ENCODE measurements around the gene PPP1R1B. TPM values are rescaled to one million over a fixed set of nuclear protein-coding genes. Genes with fewer than 3 reads are reported as not detected.

Gene PPP1R1B
- total RNA-seq, result not detected

GRCh38 chr17:39626171-39627046 lies at the start of gene PPP1R1B:
TSS of gene PPP1R1B (plus strand) at chr17:39626952. CDS start at chr17:39627393, 441 bp downstream.

GRCh38 chr17:39607851-39608130 lies 19.0 kb upstream of the PPP1R1B start, which contains the start of gene NEUROD2:
TSS of gene NEUROD2 (minus strand) at chr17:39607920. CDS start at chr17:39606599, 1,321 bp downstream.

GRCh38 chr17:39636927-39637736 lies 10.4 kb downstream of the PPP1R1B start, which contains the start of gene STARD3:
TSS of gene STARD3 (plus strand) at chr17:39637144. CDS start at chr17:39653532, 16,388 bp downstream.

GRCh38 chr17:39664581-39665561 lies 38.1 kb downstream of the PPP1R1B start, which contains the start of gene TCAP:
TSS of gene TCAP (plus strand) at chr17:39665349. CDS start at chr17:39665360, 11 bp downstream.

GRCh38 chr17:39667945-39668924 lies 41.5 kb downstream of the PPP1R1B start, which contains the start of gene PNMT:
TSS of gene PNMT (plus strand) at chr17:39668453. CDS start at chr17:39668476, 23 bp downstream.

Other genes with a start within 250 kb of the PPP1R1B start
- 10 to 100 TPM; 15.8 to 16.1 TPM for gene FBXL20, start 225.3 kb upstream of the PPP1R1B start, total RNA-seq
- gene MED1, start 175.7 kb upstream of the PPP1R1B start, total RNA-seq, result 10 to 100 TPM; 47.1 to 50.5 TPM
- gene CDK12, start 165.5 kb upstream of the PPP1R1B start, total RNA-seq, result 10 to 100 TPM; 77.1 to 78.3 TPM
- gene NEUROD2, start 19.0 kb upstream of the PPP1R1B start, total RNA-seq, result not detected
- 10 to 100 TPM; 69.1 to 71.9 TPM for gene STARD3, start 10.2 kb downstream of the PPP1R1B start, total RNA-seq
- 1 to 10 TPM; 1.7 to 2.0 TPM for gene TCAP, start 38.4 kb downstream of the PPP1R1B start, total RNA-seq
- gene PNMT, start 41.5 kb downstream of the PPP1R1B start, total RNA-seq, result not detected
- gene PGAP3, start 61.1 kb downstream of the PPP1R1B start, total RNA-seq, result 10 to 100 TPM; 25.5 to 25.8 TPM
- 1 to 10 TPM; 3.5 to 5.3 TPM for gene ERBB2, start 73.1 kb downstream of the PPP1R1B start, total RNA-seq
- gene MIEN1, start 103.6 kb downstream of the PPP1R1B start, total RNA-seq, result 10 to 100 TPM; 48.8 to 50.0 TPM
- gene GRB7, start 111.0 kb downstream of the PPP1R1B start, total RNA-seq, result under 1 TPM; 0.67 to 0.73 TPM
- 10 to 100 TPM; 21.1 to 25.4 TPM for gene IKZF3, start 237.4 kb downstream of the PPP1R1B start, total RNA-seq
- not detected for gene ZPBP2, start 241.2 kb downstream of the PPP1R1B start, total RNA-seq